ENCODE measurements around the gene RAMACL.

Gene RAMACL

GRCh38 chr6:166597711-166598440 lies 11.4 kb upstream of the RAMACL start:
- H3K4me3 ChIP-seq (ENCODE audit: severe bottlenecking) = no peak overlapping the region
- DNase-seq (ENCODE audit: low spot score) (no peak), ATAC-seq (ENCODE audit: low read depth) (no peak)
- no peak overlapping the region for H3K27ac ChIP-seq (ENCODE audit: poor library complexity, severe bottlenecking)
- H3K9me3 ChIP-seq (ENCODE audit: severe bottlenecking) = no peaks in the 10 kb centered on the region
- H3K4me1 ChIP-seq (ENCODE audit: insufficient read depth, poor library complexity, severe bottlenecking) = peaks cover 9% of the 10 kb centered on the region
- H3K36me3 ChIP-seq (ENCODE audit: low read depth) = no peaks in the 10 kb centered on the region
- no peak for TF ChIP-seq CTCF (IDR thresholded peaks at IDR 0.05; ENCODE audit: poor library complexity, severe bottlenecking)
- no peaks in the 10 kb centered on the region for H3K27me3 ChIP-seq (ENCODE audit: insufficient read depth, poor library complexity, severe bottlenecking)

- Histone ChIP-seq H3K27ac (ENCODE audit: poor library complexity, severe bottlenecking) (no peak overlapping the region), H3K4me3 (ENCODE audit: severe bottlenecking) (no peak overlapping the region)
- TF ChIP-seq CTCF (IDR thresholded peaks at IDR 0.05; ENCODE audit: poor library complexity, severe bottlenecking) = no peak
These were observed 10.5 kb upstream of the RAMACL start for GRCh38 chr6:166596776-166597507.

GRCh38 chr6:166595949-166596348 lies 9.5 kb upstream of the RAMACL start:
- no peak for TF ChIP-seq CTCF (IDR thresholded peaks at IDR 0.05; ENCODE audit: poor library complexity, severe bottlenecking)

More at GRCh38 chr6:166596776-166597507, 10.5 kb upstream of the RAMACL start:
- no peak for DNase-seq (ENCODE audit: low spot score)
- Histone ChIP-seq H3K27me3 (ENCODE audit: insufficient read depth, poor library complexity, severe bottlenecking) (no peaks in the 10 kb centered on the region), H3K9me3 (ENCODE audit: severe bottlenecking) (no peaks in the 10 kb centered on the region), H3K4me1 (ENCODE audit: insufficient read depth, poor library complexity, severe bottlenecking) (peaks cover 10% of the 10 kb centered on the region), H3K36me3 (ENCODE audit: low read depth) (no peaks in the 10 kb centered on the region)
- ATAC-seq (ENCODE audit: low read depth) = no peak

GRCh38 chr6:166595061-166595780 lies 8.7 kb upstream of the RAMACL start:
- no peaks in the 10 kb centered on the region for H3K36me3 ChIP-seq (ENCODE audit: low read depth)
- DNase-seq (ENCODE audit: low spot score) (no peak), ATAC-seq (ENCODE audit: low read depth) (peak; percentile 59; the same call in 2 of the 3 replicates)
- H3K9me3 ChIP-seq (ENCODE audit: severe bottlenecking) = no peaks in the 10 kb centered on the region
- H3K4me3 ChIP-seq (ENCODE audit: severe bottlenecking) = no peak overlapping the region
- H3K27ac ChIP-seq (ENCODE audit: poor library complexity, severe bottlenecking) = peak overlapping the region; percentile 19
- no peak for TF ChIP-seq CTCF (IDR thresholded peaks at IDR 0.05; ENCODE audit: poor library complexity, severe bottlenecking)
- no peaks in the 10 kb centered on the region for H3K27me3 ChIP-seq (ENCODE audit: insufficient read depth, poor library complexity, severe bottlenecking)
- peaks cover 11% of the 10 kb centered on the region for H3K4me1 ChIP-seq (ENCODE audit: insufficient read depth, poor library complexity, severe bottlenecking)

More at GRCh38 chr6:166595949-166596348, 9.5 kb upstream of the RAMACL start:
- H3K36me3 ChIP-seq (ENCODE audit: low read depth) = no peaks in the 10 kb centered on the region
- no peak for ATAC-seq (ENCODE audit: low read depth)
- H3K4me3 ChIP-seq (ENCODE audit: severe bottlenecking) = no peak overlapping the region
- H3K9me3 ChIP-seq (ENCODE audit: severe bottlenecking) = no peaks in the 10 kb centered on the region
- no peaks in the 10 kb centered on the region for H3K27me3 ChIP-seq (ENCODE audit: insufficient read depth, poor library complexity, severe bottlenecking)
- H3K4me1 ChIP-seq (ENCODE audit: insufficient read depth, poor library complexity, severe bottlenecking) = peaks cover 10% of the 10 kb centered on the region
- peak overlapping the region; percentile 19 for H3K27ac ChIP-seq (ENCODE audit: poor library complexity, severe bottlenecking)
- no peak for DNase-seq (ENCODE audit: low spot score)

All from RWPE2 (cell line).